Vagina (tissue), 2 donors: ENCODE measurements around the gene GFM2. TPM values are rescaled to one million over a fixed set of nuclear protein-coding genes. Genes with fewer than 3 reads are reported as not detected.
"Not testable (repeated sequence)": the region's sequence is repeated elsewhere in the genome, so short reads cannot be mapped to it uniquely, and the experiment has no call there.

ENCODE experiments used
- DNase-seq, 2 donors: peaks; one replicate each; pipeline ENCODE4 v3.0.0-alpha.2; 2017; ENCODE audit errors: extremely low spot score in 2 of 2
- H3K27ac ChIP-seq: fragments of 200-600 bp; sonication (generic); one replicate; pipeline ENCODE4 v1.5.1; 2019
- H3K27me3 ChIP-seq: fragments of 200-600 bp; sonication (generic); one replicate; pipeline ENCODE4 v1.5.1; 2019
- H3K36me3 ChIP-seq, 2 donors: fragments of 200-600 bp; sonication (generic); one replicate each; pipeline ENCODE4 v1.5.1; 2017 to 2019
- H3K4me1 ChIP-seq: fragments of 200-600 bp; sonication (generic); one replicate; pipeline ENCODE4 v1.5.1; 2019
- H3K4me3 ChIP-seq, 2 donors: fragments of 200-600 bp; sonication (generic); 1 replicate in 1 of 2; 2 replicates in 1 of 2; pipeline ENCODE4 v1.5.1; 2016 to 2019
- H3K9me3 ChIP-seq: fragments of 200-600 bp; sonication (generic); one replicate; pipeline ENCODE4 v1.5.1; 2019
- CTCF ChIP-seq, 3 experiments: fragments of 450-650 bp in 2 of 3; fragments of 200-600 bp in 1 of 3; sonication (generic) in 1 of 3; IDR thresholded peaks; one replicate each; pipeline ENCODE4 v1.5.1; 2017 to 2019; ENCODE audit warnings: antibody characterized with exemption in 3 of 3, mild to moderate bottlenecking in 2 of 3, moderate library complexity in 2 of 3
- POLR2A ChIP-seq, 2 donors: fragments of 450-650 bp; IDR thresholded peaks; one replicate each; pipeline ENCODE4 v1.6.1; 2017; ENCODE audit warnings: antibody characterized with exemption in 2 of 2, mild to moderate bottlenecking in 2 of 2, moderate library complexity in 2 of 2
- POLR2AphosphoS5 ChIP-seq, 2 donors: sonication (generic); formaldehyde crosslinking; IDR thresholded peaks; one replicate each; pipeline ENCODE4 v1.9.0; 2017; ENCODE audit warnings: antibody characterized with exemption in 2 of 2, mild to moderate bottlenecking in 2 of 2, low read depth in 1 of 2; ENCODE audit not compliant: insufficient read depth in 1 of 2
- intact Hi-C: fragments of 100-400 bp; cut with DNase I; formaldehyde crosslinking; loops from one replicate; pipeline ENCODE4 v1.15.1; 2023
- total RNA-seq: library from RNA; depleted of rRNA; stranded (reverse); fragments of >200 nt; gene quantifications from one replicate; pipeline ENCODE4 v1.2.3, GENCODE V29; 2016

The GFM2 gene
- total RNA-seq, 1 donor from 2014 or later, result 29.5 TPM

GRCh38 chr5:74686962-74687751 lies 79.8 kb downstream of the GFM2 start:
- Histone ChIP-seq H3K27ac (no peak overlapping the region), H3K36me3 (peaks cover 0 to 17% of the 10 kb centered on the region in 2 donors), H3K9me3 (no peaks in the 10 kb centered on the region), H3K27me3 (no peaks in the 10 kb centered on the region), H3K4me3 (peak overlapping the region in 1 of 2 donors; percentile 79), H3K4me1 (peaks cover 21% of the 10 kb centered on the region)
- intact Hi-C loops, result no loop called here
- DNase-seq, result no peak
- TF ChIP-seq POLR2AphosphoS5 (IDR thresholded peaks at IDR 0.05; ENCODE audit: insufficient read depth in 1 of 2, low read depth in 1 of 2) (no peak), POLR2A (IDR thresholded peaks at IDR 0.05) (no peak), CTCF (IDR thresholded peaks at IDR 0.05) (no peak)

GRCh38 chr5:74685979-74686631 lies 80.8 kb downstream of the GFM2 start:
- Histone ChIP-seq H3K27me3 (no peaks in the 10 kb centered on the region), H3K4me1 (peaks cover 21% of the 10 kb centered on the region), H3K27ac (peak overlapping the region; percentile 86), H3K36me3 (peaks cover 0 to 13% of the 10 kb centered on the region in 2 donors), H3K9me3 (no peaks in the 10 kb centered on the region), H3K4me3 (peak overlapping the region; percentile 65 to 79)
- no peak for DNase-seq
- TF ChIP-seq CTCF (IDR thresholded peaks at IDR 0.05) (no peak), POLR2AphosphoS5 (IDR thresholded peaks at IDR 0.05; ENCODE audit: insufficient read depth in 1 of 2, low read depth in 1 of 2) (no peak), POLR2A (IDR thresholded peaks at IDR 0.05) (no peak)
- intact Hi-C loops, result no loop called here

- TF ChIP-seq POLR2AphosphoS5 (IDR thresholded peaks at IDR 0.05; ENCODE audit: insufficient read depth in 1 of 2, low read depth in 1 of 2), result peak; percentile 74 to 87
- TF ChIP-seq CTCF (IDR thresholded peaks at IDR 0.05), result no peak
- peak; percentile 28 to 80 for TF ChIP-seq POLR2A (IDR thresholded peaks at IDR 0.05)
- intact Hi-C loops, result no loop called here
- H3K27me3 ChIP-seq, result no peaks in the 10 kb centered on the region
Observed at GRCh38 chr5:74684900-74685851, 81.7 kb downstream of the GFM2 start, which contains the start of gene HEXB. TSS of gene HEXB (plus strand) at chr5:74685233. CDS start at chr5:74685261, 28 bp downstream.

GRCh38 chr5:74679966-74680365 lies 87.0 kb downstream of the GFM2 start:
- no peak overlapping the region for H3K27ac ChIP-seq
- no peak for DNase-seq
- no peak for TF ChIP-seq CTCF (IDR thresholded peaks at IDR 0.05)
- no peak for TF ChIP-seq POLR2A (IDR thresholded peaks at IDR 0.05)
- TF ChIP-seq POLR2AphosphoS5 (IDR thresholded peaks at IDR 0.05; ENCODE audit: insufficient read depth in 1 of 2, low read depth in 1 of 2), result no peak
- no peak overlapping the region for H3K4me3 ChIP-seq
- intact Hi-C loops, result no loop called here
- no peaks in the 10 kb centered on the region for H3K9me3 ChIP-seq
- H3K4me1 ChIP-seq, result no peaks in the 10 kb centered on the region
- no peaks in the 10 kb centered on the region for H3K36me3 ChIP-seq
- H3K27me3 ChIP-seq, result no peaks in the 10 kb centered on the region

More at GRCh38 chr5:74684900-74685851, 81.7 kb downstream of the GFM2 start, which contains the start of gene HEXB:
- Histone ChIP-seq H3K4me1 (peaks cover 21% of the 10 kb centered on the region), H3K9me3 (no peaks in the 10 kb centered on the region), H3K27ac (peak within 1 kb of the TSS; percentile 86), H3K4me3 (peak within 1 kb of the TSS; percentile 65 to 79), H3K36me3 (peaks cover 0 to 6% of the 10 kb centered on the region in 2 donors)
- no peak for DNase-seq

- H3K36me3 ChIP-seq, H3K4me1 ChIP-seq, H3K27ac ChIP-seq, DNase-seq, H3K9me3 ChIP-seq, H3K4me3 ChIP-seq, intact Hi-C loops, H3K27me3 ChIP-seq: not testable (repeated sequence)
Observed at GRCh38 chr5:74679300-74679699, 87.6 kb downstream of the GFM2 start.

GRCh38 chr5:74678123-74678522 lies 88.8 kb downstream of the GFM2 start:
- H3K4me3 ChIP-seq, H3K27ac ChIP-seq, H3K9me3 ChIP-seq, intact Hi-C loops, H3K27me3 ChIP-seq, H3K4me1 ChIP-seq, H3K36me3 ChIP-seq, DNase-seq: not testable (repeated sequence)

- H3K36me3 ChIP-seq, H3K4me1 ChIP-seq, H3K27ac ChIP-seq, H3K4me3 ChIP-seq, DNase-seq, H3K27me3 ChIP-seq, H3K9me3 ChIP-seq, intact Hi-C loops: not testable (repeated sequence)
Observed at GRCh38 chr5:74676466-74676865, 90.5 kb downstream of the GFM2 start.
